Keratinocyte (primary cell): ENCODE measurements around the gene ERBB4. TPM values are rescaled to one million over a fixed set of nuclear protein-coding genes. Genes with fewer than 3 reads are reported as not detected.

ENCODE experiments used
- DNase-seq: peaks from one replicate; pipeline ENCODE4 v3.0.0-alpha.2; 2011; ENCODE audit warnings: low read depth, missing footprints, low spot score
- FAIRE-seq: peaks from 2 replicates; lab custom pipeline; 2011; peaks lifted over from hg19 to GRCh38; lab: Jason Lieb, UNC
- H2AFZ ChIP-seq: 2 replicates; pipeline ENCODE4 v1.6.0; 2012; ENCODE audit warnings: low read length, control low read depth, inconsistent platforms; ENCODE audit not compliant: control insufficient read depth
- H3K27ac ChIP-seq: 2 replicates; pipeline ENCODE4 v1.5.1; 2011; ENCODE audit warnings: low read length; ENCODE audit not compliant: control insufficient read depth, insufficient read depth
- H3K27me3 ChIP-seq: 3 replicates; pipeline ENCODE4 v1.6.0; 2011; ENCODE audit warnings: low read length; ENCODE audit not compliant: control insufficient read depth, insufficient read depth; ENCODE audit errors: extremely low read depth
- H3K36me3 ChIP-seq, 2 experiments: 2 replicates in 1 of 2; 3 replicates in 1 of 2; pipeline ENCODE4 v1.5.1; 2011; ENCODE audit warnings: low read length in 2 of 2, mild to moderate bottlenecking in 1 of 2; ENCODE audit not compliant: control insufficient read depth in 2 of 2, insufficient read depth in 2 of 2; ENCODE audit errors: extremely low read depth in 1 of 2
- H3K4me1 ChIP-seq: 3 replicates; pipeline ENCODE4 v1.5.1; 2011; ENCODE audit warnings: low read length; ENCODE audit not compliant: control insufficient read depth, insufficient read depth; ENCODE audit errors: extremely low read depth
- H3K4me2 ChIP-seq: 3 replicates; pipeline ENCODE4 v1.6.0; 2011; ENCODE audit warnings: low read depth, low read length; ENCODE audit not compliant: control insufficient read depth, insufficient read depth; ENCODE audit errors: extremely low read depth
- H3K4me3 ChIP-seq, 3 experiments: fragments of 200-600 bp in 1 of 3; sonication (generic) in 1 of 3; 2 replicates in 2 of 3; 3 replicates in 1 of 3; pipeline ENCODE4 v1.5.1; 2011 to 2016; ENCODE audit warnings: low read length in 3 of 3, mild to moderate bottlenecking in 3 of 3, control low read depth in 2 of 3, inconsistent platforms in 1 of 3, low read depth in 1 of 3, mixed read lengths in 1 of 3, mixed run types in 1 of 3, moderate library complexity in 1 of 3; ENCODE audit not compliant: control insufficient read depth in 2 of 3, insufficient read depth in 2 of 3; ENCODE audit errors: extremely low read depth in 1 of 3
- H3K79me2 ChIP-seq: 2 replicates; pipeline ENCODE4 v1.6.0; 2012; ENCODE audit warnings: low read length; ENCODE audit not compliant: control insufficient read depth, insufficient read depth
- H3K9ac ChIP-seq: 3 replicates; pipeline ENCODE4 v1.6.0; 2011; ENCODE audit warnings: low read length; ENCODE audit not compliant: control insufficient read depth, insufficient read depth; ENCODE audit errors: extremely low read depth
- H3K9me1 ChIP-seq: 3 replicates; pipeline ENCODE4 v1.6.0; 2011; ENCODE audit warnings: low read length; ENCODE audit not compliant: control insufficient read depth, insufficient read depth; ENCODE audit errors: extremely low read depth
- H3K9me3 ChIP-seq: 2 replicates; pipeline ENCODE4 v1.5.1; 2012; ENCODE audit warnings: low read depth, low read length; ENCODE audit not compliant: control insufficient read depth
- H4K20me1 ChIP-seq: 3 replicates; pipeline ENCODE4 v1.6.0; 2011; ENCODE audit warnings: low read length; ENCODE audit not compliant: control insufficient read depth, insufficient read depth; ENCODE audit errors: extremely low read depth
- EZH2 ChIP-seq: IDR thresholded peaks from one replicate; pipeline ENCODE4 v1.6.1; 2012; ENCODE audit warnings: inconsistent platforms, mild to moderate bottlenecking, low read length, moderate library complexity
- dilution Hi-C: fragments of 300-500 bp; cut with MboI; formaldehyde crosslinking; loops from one replicate; pipeline ENCODE4 v1.7.0; 2020; ENCODE audit warnings: low sequenced_read_pairs; ENCODE audit not compliant: extremely low pct_ligation_motif_present
- polyA plus RNA-seq, 5 experiments: library from polyadenylated mRNA; depleted of rRNA in 3 of 5; stranded (reverse) in 3 of 5; stranded (forward) in 1 of 5; unstranded in 1 of 5; fragments of >200 nt; gene quantifications; 1 replicate in 1 of 5; 2 replicates in 3 of 5; 3 replicates in 1 of 5; pipeline versions ENCODE4 v1.2.1 to v1.2.3, GENCODE V29; 2011 to 2012; ENCODE audit warnings: missing spikeins in 2 of 5, low read depth in 1 of 5, low replicate concordance in 1 of 5
- TF ChIP-seq, protein P1 (sequence below), 3 experiments: IDR thresholded peaks in 1 of 3; conservative IDR thresholded peaks in 1 of 3; optimal IDR thresholded peaks in 1 of 3; 2 replicates in 2 of 3; 3 replicates in 1 of 3; pipeline versions ENCODE3 to v1.5.1; 2011; ENCODE audit warnings: low read length in 3 of 3, mild to moderate bottlenecking in 3 of 3, moderate library complexity in 2 of 3, control low read depth in 1 of 3, inconsistent platforms in 1 of 3; ENCODE audit not compliant: insufficient read depth in 2 of 3; ENCODE audit errors: extremely low read depth in 1 of 3

ERBB4 gene
- polyA plus RNA-seq, 1 donor (not counting 4 experiments of a cell fraction or from before 2014, with no cell fraction given) = 0.01 TPM

DNA sequence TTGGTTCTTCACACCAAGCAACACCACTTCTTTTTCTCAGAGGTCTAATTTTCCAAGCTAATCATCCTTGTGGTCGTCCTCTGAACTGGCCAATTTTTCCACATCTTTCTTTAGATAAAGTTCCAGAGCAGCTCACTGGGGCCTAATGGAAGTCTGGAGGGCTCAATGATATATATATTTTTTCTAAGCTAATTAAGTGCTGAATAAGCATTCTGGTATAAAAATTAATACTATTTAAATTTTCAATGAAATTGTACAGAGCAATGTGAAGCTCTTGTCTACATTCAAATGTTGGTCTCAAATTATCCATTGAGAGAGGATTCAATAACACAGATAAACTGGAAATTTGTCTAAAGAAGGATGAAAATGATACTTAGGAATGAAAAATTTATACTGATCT is 866.6 kb downstream of the ERBB4 start:
- no peaks in the 10 kb centered on the region for H3K36me3 ChIP-seq
- no peak for TF ChIP-seq EZH2
- TF ChIP-seq, protein P1, sequence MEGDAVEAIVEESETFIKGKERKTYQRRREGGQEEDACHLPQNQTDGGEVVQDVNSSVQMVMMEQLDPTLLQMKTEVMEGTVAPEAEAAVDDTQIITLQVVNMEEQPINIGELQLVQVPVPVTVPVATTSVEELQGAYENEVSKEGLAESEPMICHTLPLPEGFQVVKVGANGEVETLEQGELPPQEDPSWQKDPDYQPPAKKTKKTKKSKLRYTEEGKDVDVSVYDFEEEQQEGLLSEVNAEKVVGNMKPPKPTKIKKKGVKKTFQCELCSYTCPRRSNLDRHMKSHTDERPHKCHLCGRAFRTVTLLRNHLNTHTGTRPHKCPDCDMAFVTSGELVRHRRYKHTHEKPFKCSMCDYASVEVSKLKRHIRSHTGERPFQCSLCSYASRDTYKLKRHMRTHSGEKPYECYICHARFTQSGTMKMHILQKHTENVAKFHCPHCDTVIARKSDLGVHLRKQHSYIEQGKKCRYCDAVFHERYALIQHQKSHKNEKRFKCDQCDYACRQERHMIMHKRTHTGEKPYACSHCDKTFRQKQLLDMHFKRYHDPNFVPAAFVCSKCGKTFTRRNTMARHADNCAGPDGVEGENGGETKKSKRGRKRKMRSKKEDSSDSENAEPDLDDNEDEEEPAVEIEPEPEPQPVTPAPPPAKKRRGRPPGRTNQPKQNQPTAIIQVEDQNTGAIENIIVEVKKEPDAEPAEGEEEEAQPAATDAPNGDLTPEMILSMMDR (optimal IDR thresholded peaks at IDR 0.05 in 1 of 3, IDR thresholded peaks at IDR 0.05 in 1 of 3, conservative IDR thresholded peaks at IDR 0.05 in 1 of 3; ENCODE audit: extremely low read depth in 1 of 3, insufficient read depth in 2 of 3, low read length in 3 of 3) = no peak
- H2AFZ ChIP-seq = no peak overlapping the region
- no peaks in the 10 kb centered on the region for H3K79me2 ChIP-seq
- no peak overlapping the region for H3K4me3 ChIP-seq
- DNase-seq (no peak), FAIRE-seq (no peak)
- no peaks in the 10 kb centered on the region for H4K20me1 ChIP-seq
- H3K9me3 ChIP-seq = no peaks in the 10 kb centered on the region
- H3K9me1 ChIP-seq = no peaks in the 10 kb centered on the region
- no peaks in the 10 kb centered on the region for H3K27me3 ChIP-seq
- dilution Hi-C loops = no loop called here
- H3K9ac ChIP-seq = no peak overlapping the region
- H3K4me1 ChIP-seq = no peaks in the 10 kb centered on the region
- no peak overlapping the region for H3K27ac ChIP-seq
- no peak overlapping the region for H3K4me2 ChIP-seq

DNA sequence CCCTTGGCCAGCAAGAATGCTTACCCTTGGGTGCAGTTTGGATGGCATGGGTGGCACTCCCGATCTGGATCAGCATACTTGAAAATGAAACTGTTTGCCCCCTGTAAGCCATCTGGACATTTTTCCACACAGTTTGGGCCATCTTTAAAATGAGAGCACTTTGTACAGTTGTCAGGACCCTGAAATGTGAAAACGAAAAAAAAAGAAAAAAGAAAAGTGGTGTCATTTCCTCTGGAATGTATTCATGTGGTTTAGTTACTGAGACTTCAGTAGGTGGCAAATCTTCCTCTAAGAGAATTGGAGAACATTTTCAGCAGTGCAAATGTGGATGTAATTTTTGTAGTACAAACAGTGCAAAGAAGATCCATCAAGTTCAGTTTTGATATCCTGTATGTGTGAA is 873.3 kb downstream of the ERBB4 start:
- Histone ChIP-seq H3K9ac (no peak overlapping the region), H3K4me3 (no peak overlapping the region), H3K4me2 (no peak overlapping the region), H3K4me1 (no peaks in the 10 kb centered on the region), H3K79me2 (no peaks in the 10 kb centered on the region), H3K36me3 (no peaks in the 10 kb centered on the region), H3K27ac (no peak overlapping the region), H4K20me1 (no peaks in the 10 kb centered on the region), H2AFZ (no peak overlapping the region), H3K9me3 (no peaks in the 10 kb centered on the region), H3K27me3 (no peaks in the 10 kb centered on the region), H3K9me1 (no peaks in the 10 kb centered on the region)
- dilution Hi-C loops = no loop called here
- DNase-seq (no peak), FAIRE-seq (no peak)
- TF ChIP-seq, protein P1 (optimal IDR thresholded peaks at IDR 0.05 in 1 of 3, IDR thresholded peaks at IDR 0.05 in 1 of 3, conservative IDR thresholded peaks at IDR 0.05 in 1 of 3; ENCODE audit: extremely low read depth in 1 of 3, insufficient read depth in 2 of 3, low read length in 3 of 3) = no peak
- TF ChIP-seq EZH2 = no peak
